ENCODE results near the gene SLC11A2.

DNA sequence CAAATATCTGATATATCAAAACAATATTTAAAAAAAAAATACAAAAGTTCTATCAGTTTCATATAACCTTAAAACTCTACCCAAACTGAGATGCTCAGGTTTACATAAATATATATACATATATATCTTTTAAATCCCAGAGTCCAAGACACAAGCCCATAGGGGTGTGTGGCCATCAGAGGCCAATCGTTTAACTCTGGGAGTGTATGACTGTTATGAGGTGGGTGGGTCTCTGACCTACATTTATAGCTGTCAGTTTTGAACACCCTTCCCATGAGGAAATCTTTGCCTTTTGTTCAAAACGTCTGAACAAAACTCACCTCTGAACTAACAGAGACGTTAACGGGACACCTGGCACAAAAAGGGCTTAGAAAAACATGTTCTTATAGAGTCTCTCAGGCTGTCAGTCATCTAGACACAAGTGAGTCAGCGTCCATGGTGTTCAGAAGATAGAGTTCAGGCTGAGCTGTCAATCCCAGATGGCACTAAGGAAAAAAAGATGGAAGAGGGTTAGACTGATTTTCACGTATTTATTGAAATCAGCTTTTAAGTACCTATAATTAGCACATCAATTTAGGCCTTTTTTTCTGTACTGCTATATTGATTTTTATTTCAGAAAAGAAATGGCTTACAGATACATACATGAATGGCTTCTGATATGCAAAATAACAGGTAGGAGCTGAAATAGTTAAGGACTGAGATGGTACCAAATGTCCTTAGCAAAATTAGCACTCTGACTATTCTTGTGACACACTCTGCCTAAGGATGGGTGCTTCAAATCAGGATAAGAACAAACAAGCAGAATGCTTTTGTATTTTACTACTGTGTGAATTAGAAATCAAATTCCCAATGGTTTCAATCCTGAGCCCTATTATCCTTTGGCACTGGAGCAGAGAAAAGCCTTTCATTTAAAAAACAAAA lies 44.6 kb downstream of the SLC11A2 start:
- TF ChIP-seq, protein P1, sequence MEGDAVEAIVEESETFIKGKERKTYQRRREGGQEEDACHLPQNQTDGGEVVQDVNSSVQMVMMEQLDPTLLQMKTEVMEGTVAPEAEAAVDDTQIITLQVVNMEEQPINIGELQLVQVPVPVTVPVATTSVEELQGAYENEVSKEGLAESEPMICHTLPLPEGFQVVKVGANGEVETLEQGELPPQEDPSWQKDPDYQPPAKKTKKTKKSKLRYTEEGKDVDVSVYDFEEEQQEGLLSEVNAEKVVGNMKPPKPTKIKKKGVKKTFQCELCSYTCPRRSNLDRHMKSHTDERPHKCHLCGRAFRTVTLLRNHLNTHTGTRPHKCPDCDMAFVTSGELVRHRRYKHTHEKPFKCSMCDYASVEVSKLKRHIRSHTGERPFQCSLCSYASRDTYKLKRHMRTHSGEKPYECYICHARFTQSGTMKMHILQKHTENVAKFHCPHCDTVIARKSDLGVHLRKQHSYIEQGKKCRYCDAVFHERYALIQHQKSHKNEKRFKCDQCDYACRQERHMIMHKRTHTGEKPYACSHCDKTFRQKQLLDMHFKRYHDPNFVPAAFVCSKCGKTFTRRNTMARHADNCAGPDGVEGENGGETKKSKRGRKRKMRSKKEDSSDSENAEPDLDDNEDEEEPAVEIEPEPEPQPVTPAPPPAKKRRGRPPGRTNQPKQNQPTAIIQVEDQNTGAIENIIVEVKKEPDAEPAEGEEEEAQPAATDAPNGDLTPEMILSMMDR (IDR thresholded peaks at IDR 0.05) = no peak
- no peak for TF ChIP-seq POLR2A (IDR thresholded peaks at IDR 0.05)
